ENCODE results near the gene CCNYL1.
A peak's percentile ranks its signal among the peaks of the same experiment; 100 is the strongest.
"Not testable (repeated sequence)": the region's sequence is repeated elsewhere in the genome, so short reads cannot be mapped to it uniquely, and the experiment has no call there.

Gene CCNYL1

GRCh38 chr2:207710814-207711740 lies at the start of gene CCNYL1:
CCNYL1 (plus strand) TSS chr2:207711640; CDS start chr2:207711897, 257 bp downstream.
- DNase-seq = peak; percentile 99

GRCh38 chr2:207662203-207662602 lies 49.2 kb upstream of the CCNYL1 start:
- peak; percentile 90 to 97 (median 95) for DNase-seq

DNA sequence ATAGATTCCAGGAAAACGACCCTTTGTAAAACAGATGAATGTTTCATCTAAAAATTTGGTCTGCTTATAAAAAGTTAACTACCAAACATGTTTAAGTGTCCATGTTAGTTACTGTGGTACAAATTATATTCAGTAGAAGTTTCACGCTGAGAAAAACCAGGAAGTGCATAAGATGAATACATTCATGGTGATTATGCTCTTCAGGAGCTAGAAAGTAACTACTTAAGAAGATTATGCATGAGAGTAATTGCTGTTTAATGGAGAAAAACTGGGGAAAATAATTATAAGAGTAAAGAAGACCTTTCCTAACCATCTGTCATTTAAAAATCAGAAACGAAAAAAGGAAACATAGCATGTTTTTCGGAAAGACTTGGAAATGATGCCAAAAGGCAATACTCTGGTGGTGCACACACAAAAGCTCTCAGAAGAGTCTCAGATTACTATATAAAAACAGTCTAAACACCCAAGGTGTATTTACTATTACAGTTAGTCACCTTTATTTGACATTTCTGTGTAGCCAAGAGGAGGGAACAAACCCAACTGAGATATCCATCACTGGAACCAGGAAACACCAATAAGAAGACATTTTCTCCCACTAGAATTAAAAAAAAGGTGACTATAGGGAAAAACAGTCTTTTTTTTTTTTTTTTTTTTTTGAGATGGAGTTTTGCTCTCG lies 47.4 kb upstream of the CCNYL1 start:
- DNase-seq = peak in 1 of 3 donors; percentile 26

DNA sequence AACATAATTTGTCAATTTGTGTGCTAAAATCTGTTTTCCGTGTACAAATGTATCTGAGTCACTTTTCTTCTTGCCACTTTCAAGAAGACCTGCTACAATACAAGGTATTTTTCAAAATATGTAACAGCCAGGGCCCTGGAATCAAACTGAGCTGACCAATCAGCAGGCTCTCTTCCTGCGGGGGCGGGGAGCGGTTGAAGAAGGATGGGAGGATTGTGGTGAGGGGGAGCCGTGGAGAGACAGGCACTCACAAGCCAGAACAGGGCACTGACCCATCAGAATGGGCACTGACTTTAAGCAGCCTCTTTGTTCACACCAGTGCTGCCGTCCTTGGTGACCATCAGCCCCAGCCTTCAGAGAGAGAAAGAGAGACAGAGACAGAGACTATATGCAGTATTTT lies 40.6 kb upstream of the CCNYL1 start:
- no peak for DNase-seq

GRCh38 chr2:207673431-207673830 lies 38.0 kb upstream of the CCNYL1 start:
- DNase-seq = no peak

GRCh38 chr2:207674266-207674774 lies 37.1 kb upstream of the CCNYL1 start:
- DNase-seq = no peak

- no peak for DNase-seq
These were observed 36.6 kb upstream of the CCNYL1 start for GRCh38 chr2:207674826-207675225.

DNA sequence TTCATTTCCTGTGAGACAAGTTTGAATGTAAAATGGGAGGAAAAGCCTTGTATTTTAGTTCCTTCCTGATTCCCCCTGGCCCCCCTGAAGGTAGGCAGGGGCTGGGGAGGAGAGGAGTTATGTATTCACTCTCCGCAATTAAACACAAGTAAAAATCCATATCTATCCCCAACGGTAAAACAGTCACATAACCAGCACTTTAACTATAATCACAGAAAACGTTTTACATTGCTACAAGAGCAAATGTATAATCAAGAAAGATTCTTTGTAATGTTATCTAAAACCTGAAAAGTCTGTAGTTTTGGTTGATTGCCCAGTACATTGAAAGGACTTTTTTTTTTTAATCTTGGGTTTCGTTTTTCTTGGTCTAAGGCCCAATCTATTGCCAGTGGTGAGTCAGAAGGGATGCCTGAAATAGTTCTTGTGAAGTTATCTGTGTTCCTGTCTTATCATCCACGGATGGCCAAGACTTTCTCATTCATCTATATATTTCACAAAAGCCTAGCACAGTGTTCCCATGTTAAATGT lies 34.5 kb upstream of the CCNYL1 start:
- DNase-seq = no peak

DNA sequence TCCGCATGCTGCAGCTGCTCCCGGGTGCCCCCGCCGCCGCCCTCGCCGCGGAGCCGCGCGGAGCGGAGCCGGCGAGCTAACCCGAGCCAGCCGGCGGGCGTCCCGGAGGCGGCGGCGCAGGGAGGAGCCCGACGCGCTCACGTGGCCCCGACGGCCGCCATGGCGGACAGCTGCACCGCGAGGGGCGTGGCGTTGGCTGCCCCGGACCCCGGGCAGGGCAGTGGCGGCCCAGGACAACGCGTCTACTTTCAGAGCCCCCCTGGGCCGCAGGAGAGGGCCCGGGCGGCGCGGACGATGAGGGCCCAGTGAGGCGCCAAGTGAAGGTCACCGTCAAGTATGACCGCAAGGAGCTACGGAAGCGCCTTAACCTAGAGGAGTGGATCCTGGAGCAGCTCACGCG lies 30.0 kb upstream of the CCNYL1 start:
- no peak for DNase-seq

- DNase-seq = no peak
These were observed 28.9 kb upstream of the CCNYL1 start for GRCh38 chr2:207682557-207682956.

- no peak for DNase-seq
These were observed 28.0 kb upstream of the CCNYL1 start for GRCh38 chr2:207683438-207683837.

GRCh38 chr2:207683879-207684627 lies 27.4 kb upstream of the CCNYL1 start:
- DNase-seq = peak in 2 of 3 donors; percentile 27 to 52

DNA sequence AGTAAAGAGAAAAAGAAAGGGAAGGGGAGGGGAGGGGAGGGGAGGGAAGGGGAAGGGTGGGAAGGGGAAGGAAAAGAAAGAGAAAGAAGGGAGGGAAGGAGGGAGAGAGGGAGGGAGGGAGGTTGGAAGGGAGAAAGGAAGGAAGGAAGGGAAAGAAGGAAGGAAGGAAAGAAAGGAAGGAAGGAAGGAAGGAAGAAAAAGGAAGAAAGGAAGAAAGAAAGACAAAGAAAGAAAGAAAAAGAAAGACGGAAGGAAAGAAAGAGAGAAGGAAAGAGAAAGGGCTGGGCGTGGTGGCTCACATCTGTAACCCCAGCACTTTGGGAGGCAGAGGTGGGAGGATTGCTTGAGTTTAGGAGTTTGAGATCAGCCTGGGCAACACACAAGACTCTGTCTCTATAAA lies 24.6 kb upstream of the CCNYL1 start:
- no peak for DNase-seq

GRCh38 chr2:207688597-207688996 lies 22.8 kb upstream of the CCNYL1 start:
- DNase-seq = no peak

- DNase-seq = peak in 1 of 3 donors; percentile 38
These were observed 20.5 kb upstream of the CCNYL1 start for GRCh38 chr2:207690845-207691461.

- DNase-seq = peak; percentile 71 to 78 (median 75)
These were observed 19.0 kb upstream of the CCNYL1 start for GRCh38 chr2:207692206-207693065.

- no peak for DNase-seq
These were observed 17.7 kb upstream of the CCNYL1 start for GRCh38 chr2:207693641-207694249.

GRCh38 chr2:207694811-207695281 lies 16.6 kb upstream of the CCNYL1 start:
- no peak for DNase-seq

DNA sequence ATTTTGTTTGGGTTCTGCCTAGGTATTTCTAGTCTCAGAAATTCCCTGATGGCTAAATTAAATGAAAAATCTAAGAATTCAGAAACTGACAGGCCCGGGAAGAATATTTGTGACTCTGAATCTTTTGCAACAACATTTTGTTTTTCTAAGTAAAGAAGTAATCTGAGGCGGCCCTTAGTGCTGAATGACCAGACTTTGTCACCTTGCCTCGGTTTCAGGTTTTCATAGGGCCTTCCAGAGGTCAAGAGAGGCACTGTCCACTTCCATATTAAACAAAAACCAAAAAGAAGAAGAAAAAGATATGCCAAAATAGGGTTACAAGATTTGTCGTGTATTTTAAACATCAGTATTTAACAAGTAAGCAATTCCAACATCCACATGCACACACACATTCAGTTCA lies 16.1 kb upstream of the CCNYL1 start:
- DNase-seq = no peak

- DNase-seq = not testable (repeated sequence)
These were observed 14.5 kb upstream of the CCNYL1 start for GRCh38 chr2:207696911-207697310.

DNA sequence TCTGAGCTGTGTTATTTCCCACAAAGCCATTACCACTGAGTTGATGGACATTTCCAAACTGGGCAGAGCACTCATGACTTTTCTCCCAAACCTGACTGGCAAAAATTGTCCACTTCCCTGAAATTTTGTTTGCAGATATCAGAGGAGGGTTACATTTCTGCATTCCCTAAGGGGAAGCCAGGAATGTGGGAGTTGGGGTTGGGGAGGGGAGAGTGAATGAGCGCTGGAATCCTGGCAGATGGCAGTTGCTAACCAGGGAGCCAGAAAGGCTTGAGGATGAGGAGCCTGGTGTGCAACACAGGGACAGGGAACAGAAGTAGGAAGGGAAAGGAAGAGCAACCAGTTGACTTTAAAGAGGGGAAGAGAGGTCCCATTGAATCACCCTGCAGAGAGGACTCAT lies 14.0 kb upstream of the CCNYL1 start:
- no peak for DNase-seq

All from suppressor macrophage treated with lipopolysaccharide for 1 hour (primary cell).